Tibial nerve (tissue), 4 donors: ENCODE results near the gene TTC23L.

Source experiments
- CTCF ChIP-seq, 5 experiments: fragments of 200-600 bp in 3 of 5; fragments of 450-650 bp in 2 of 5; sonication (generic) in 3 of 5; IDR thresholded peaks; one replicate each; pipeline ENCODE4 v1.5.1; 2016 to 2019; ENCODE audit warnings: antibody characterized with exemption in 5 of 5, mild to moderate bottlenecking in 3 of 5, moderate library complexity in 2 of 5
- EP300 ChIP-seq, 2 donors: sonication (generic); formaldehyde crosslinking; IDR thresholded peaks; one replicate each; pipeline ENCODE4 v1.6.1; 2017; ENCODE audit warnings: antibody characterized with exemption in 2 of 2, mild to moderate bottlenecking in 1 of 2
- POLR2A ChIP-seq, 2 donors: fragments of 450-650 bp; IDR thresholded peaks; one replicate each; pipeline ENCODE4 v1.6.1; 2017; ENCODE audit warnings: antibody characterized with exemption in 2 of 2, mild to moderate bottlenecking in 2 of 2, moderate library complexity in 2 of 2

- TF ChIP-seq POLR2A (IDR thresholded peaks at IDR 0.05) (no peak), CTCF (IDR thresholded peaks at IDR 0.05) (no peak), EP300 (IDR thresholded peaks at IDR 0.05) (no peak)
Measured at GRCh38 chr5:34844106-34844505, 5.1 kb downstream of the TTC23L start.
